ENCODE data around the gene GRIN3B.

GRIN3B gene

DNA sequence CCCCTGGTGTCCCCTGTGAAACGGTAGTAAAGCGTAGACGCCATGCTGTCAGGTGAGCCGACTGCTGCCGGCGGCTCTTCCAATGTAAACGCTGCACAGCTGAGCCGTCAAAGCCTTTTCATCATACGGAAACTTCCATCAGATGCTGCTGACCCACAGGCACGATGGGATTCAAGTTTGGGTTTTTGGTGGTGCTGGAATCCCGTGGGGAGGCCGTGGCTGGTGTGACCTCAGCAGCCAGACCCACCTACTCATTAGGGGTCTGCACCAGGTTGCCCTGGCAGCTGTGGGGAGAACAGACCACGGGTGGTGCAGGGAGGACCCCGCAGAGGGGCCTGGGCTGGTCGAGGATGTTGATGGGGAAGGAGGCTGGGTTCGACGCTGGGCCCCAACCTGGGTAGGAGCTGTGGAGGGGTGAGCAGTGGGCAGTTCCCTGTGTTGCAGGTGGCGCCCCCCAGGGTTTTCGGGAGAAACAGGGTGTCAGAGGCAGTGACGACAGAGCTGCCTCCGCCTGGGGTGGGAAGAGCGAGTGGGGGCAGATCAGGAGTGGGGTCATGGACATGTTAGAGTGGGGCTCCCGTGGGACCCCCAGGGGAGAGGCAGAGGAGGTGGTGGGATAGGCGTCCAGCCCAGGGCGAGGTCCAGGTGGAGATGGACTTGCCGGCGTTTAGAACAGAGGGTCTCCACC lies 6.6 kb downstream of the GRIN3B start:
- no peaks in the 10 kb centered on the region for H3F3A ChIP-seq (ENCODE audit: control insufficient read depth, insufficient read depth)
- peaks cover 38% of the 10 kb centered on the region for H3K36me3 ChIP-seq (ENCODE audit: control insufficient read depth, low read length)
- H4K20me1 ChIP-seq (ENCODE audit: control insufficient read depth, insufficient read depth, low read depth, low read length): no peaks in the 10 kb centered on the region
- H3K4me2 ChIP-seq (ENCODE audit: low read length): no peak overlapping the region
- H3K27ac ChIP-seq (ENCODE audit: low read depth, low read length): no peak overlapping the region
- no peaks in the 10 kb centered on the region for H3K79me2 ChIP-seq (ENCODE audit: control insufficient read depth, low read length)
- H3K4me1 ChIP-seq (ENCODE audit: control insufficient read depth, low read length): peaks cover 6% of the 10 kb centered on the region
- H3K9me3 ChIP-seq (ENCODE audit: control insufficient read depth, insufficient read depth, low read length): no peaks in the 10 kb centered on the region
- H3K9me2 ChIP-seq (replicated peaks; ENCODE audit: control insufficient read depth, low read length): no peaks in the 10 kb centered on the region
- H3K4me3 ChIP-seq (ENCODE audit: low read length): no peak overlapping the region
- no peaks in the 10 kb centered on the region for H3K27me3 ChIP-seq (ENCODE audit: control insufficient read depth, low read length)
- TF ChIP-seq, protein P1, sequence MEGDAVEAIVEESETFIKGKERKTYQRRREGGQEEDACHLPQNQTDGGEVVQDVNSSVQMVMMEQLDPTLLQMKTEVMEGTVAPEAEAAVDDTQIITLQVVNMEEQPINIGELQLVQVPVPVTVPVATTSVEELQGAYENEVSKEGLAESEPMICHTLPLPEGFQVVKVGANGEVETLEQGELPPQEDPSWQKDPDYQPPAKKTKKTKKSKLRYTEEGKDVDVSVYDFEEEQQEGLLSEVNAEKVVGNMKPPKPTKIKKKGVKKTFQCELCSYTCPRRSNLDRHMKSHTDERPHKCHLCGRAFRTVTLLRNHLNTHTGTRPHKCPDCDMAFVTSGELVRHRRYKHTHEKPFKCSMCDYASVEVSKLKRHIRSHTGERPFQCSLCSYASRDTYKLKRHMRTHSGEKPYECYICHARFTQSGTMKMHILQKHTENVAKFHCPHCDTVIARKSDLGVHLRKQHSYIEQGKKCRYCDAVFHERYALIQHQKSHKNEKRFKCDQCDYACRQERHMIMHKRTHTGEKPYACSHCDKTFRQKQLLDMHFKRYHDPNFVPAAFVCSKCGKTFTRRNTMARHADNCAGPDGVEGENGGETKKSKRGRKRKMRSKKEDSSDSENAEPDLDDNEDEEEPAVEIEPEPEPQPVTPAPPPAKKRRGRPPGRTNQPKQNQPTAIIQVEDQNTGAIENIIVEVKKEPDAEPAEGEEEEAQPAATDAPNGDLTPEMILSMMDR (IDR thresholded peaks at IDR 0.05; ENCODE audit: low read depth, low read length, poor library complexity, severe bottlenecking): no peak
- TF ChIP-seq EZH2phosphoT487 (IDR thresholded peaks at IDR 0.05; ENCODE audit: borderline replicate concordance, low read length): no peak

DNA sequence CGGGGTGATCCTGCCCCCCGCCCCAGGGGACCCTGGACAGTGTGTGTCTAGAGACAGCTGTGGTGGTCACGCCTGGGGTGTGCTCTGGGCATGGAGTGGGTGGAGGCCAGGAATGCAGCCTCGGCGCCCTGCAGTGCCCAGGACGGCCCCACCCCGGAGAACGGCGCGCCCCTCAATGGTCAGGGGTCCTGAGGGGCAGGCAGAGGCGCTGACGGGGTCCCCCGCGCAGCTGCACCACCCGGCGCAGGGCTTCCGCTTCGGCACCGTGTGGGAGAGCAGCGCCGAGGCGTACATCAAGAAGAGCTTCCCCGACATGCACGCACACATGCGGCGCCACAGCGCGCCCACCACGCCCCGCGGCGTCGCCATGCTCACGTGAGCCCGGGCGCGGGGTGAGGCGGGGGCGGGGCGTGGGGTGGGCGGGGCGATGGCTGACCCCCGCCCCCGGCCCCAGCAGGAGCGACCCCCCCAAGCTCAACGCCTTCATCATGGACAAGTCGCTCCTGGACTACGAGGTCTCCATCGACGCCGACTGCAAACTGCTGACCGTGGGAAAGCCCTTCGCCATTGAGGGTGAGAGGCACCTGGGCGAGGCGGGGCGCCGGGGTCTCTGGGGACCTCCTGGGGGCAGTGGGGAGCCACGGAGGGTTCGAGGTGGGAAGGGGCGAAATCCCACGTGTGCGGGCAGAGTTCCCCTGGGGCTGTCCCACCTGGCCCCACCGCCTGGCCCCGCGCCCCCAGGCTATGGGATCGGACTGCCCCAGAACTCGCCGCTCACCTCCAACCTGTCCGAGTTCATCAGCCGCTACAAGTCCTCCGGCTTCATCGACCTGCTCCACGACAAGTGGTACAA lies 7.4 kb downstream of the GRIN3B start:
- H3K9me2 ChIP-seq (replicated peaks; ENCODE audit: control insufficient read depth, low read length): no peaks in the 10 kb centered on the region
- H4K20me1 ChIP-seq (ENCODE audit: control insufficient read depth, insufficient read depth, low read depth, low read length): no peaks in the 10 kb centered on the region
- H3K4me1 ChIP-seq (ENCODE audit: control insufficient read depth, low read length): peaks cover 6% of the 10 kb centered on the region
- peaks cover 45% of the 10 kb centered on the region for H3K36me3 ChIP-seq (ENCODE audit: control insufficient read depth, low read length)
- no peak overlapping the region for H3K4me3 ChIP-seq (ENCODE audit: low read length)
- no peak overlapping the region for H3K27ac ChIP-seq (ENCODE audit: low read depth, low read length)
- no peaks in the 10 kb centered on the region for H3K27me3 ChIP-seq (ENCODE audit: control insufficient read depth, low read length)
- TF ChIP-seq, protein P1 (IDR thresholded peaks at IDR 0.05; ENCODE audit: low read depth, low read length, poor library complexity, severe bottlenecking): no peak
- no peak for TF ChIP-seq EZH2phosphoT487 (IDR thresholded peaks at IDR 0.05; ENCODE audit: borderline replicate concordance, low read length)
- no peaks in the 10 kb centered on the region for H3F3A ChIP-seq (ENCODE audit: control insufficient read depth, insufficient read depth)
- H3K9me3 ChIP-seq (ENCODE audit: control insufficient read depth, insufficient read depth, low read length): no peaks in the 10 kb centered on the region
- H3K79me2 ChIP-seq (ENCODE audit: control insufficient read depth, low read length): no peaks in the 10 kb centered on the region
- H3K4me2 ChIP-seq (ENCODE audit: low read length): no peak overlapping the region

DNA sequence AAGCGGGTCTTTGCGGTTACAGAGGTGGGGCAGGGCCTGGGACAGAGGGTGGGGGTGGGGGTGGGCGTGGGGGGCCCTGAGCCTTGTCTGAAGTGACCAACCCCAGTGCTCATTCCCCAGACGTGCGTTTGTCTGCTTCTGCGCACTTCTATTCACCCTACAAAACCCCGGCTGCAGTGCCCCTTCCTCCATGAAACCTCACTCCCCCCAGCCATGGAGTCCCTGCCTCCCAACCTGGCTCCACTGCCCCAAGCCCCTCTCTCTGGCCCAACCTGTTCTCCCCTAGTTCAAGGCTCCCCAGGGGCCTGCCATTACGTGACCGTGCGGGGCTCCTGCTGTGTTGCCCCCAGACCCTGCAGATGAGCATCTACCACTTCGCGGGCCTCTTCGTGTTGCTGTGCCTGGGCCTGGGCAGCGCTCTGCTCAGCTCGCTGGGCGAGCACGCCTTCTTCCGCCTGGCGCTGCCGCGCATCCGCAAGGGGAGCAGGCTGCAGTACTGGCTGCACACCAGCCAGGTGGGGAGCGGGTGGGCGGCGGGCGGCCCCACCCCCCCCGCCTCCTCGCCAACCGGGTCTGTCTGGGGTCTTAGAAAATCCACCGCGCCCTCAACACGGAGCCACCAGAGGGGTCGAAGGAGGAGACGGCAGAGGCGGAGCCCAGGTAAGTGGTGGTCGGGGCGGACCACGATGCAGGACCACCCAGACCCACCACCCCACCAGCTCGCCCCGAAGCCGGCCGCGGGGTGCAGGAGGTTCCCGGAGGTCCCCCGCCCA lies 8.2 kb downstream of the GRIN3B start:
- H3K79me2 ChIP-seq (ENCODE audit: control insufficient read depth, low read length): peaks cover 7% of the 10 kb centered on the region
- no peaks in the 10 kb centered on the region for H3F3A ChIP-seq (ENCODE audit: control insufficient read depth, insufficient read depth)
- H3K36me3 ChIP-seq (ENCODE audit: control insufficient read depth, low read length): peaks cover 54% of the 10 kb centered on the region
- H4K20me1 ChIP-seq (ENCODE audit: control insufficient read depth, insufficient read depth, low read depth, low read length): peaks cover 4% of the 10 kb centered on the region; the same call in 1 of the 2 replicates
- H3K4me3 ChIP-seq (ENCODE audit: low read length): no peak overlapping the region
- no peaks in the 10 kb centered on the region for H3K9me3 ChIP-seq (ENCODE audit: control insufficient read depth, insufficient read depth, low read length)
- peaks cover 6% of the 10 kb centered on the region for H3K4me1 ChIP-seq (ENCODE audit: control insufficient read depth, low read length)
- H3K27ac ChIP-seq (ENCODE audit: low read depth, low read length): no peak overlapping the region
- H3K9me2 ChIP-seq (replicated peaks; ENCODE audit: control insufficient read depth, low read length): no peaks in the 10 kb centered on the region
- no peak for TF ChIP-seq EZH2phosphoT487 (IDR thresholded peaks at IDR 0.05; ENCODE audit: borderline replicate concordance, low read length)
- TF ChIP-seq, protein P1 (IDR thresholded peaks at IDR 0.05; ENCODE audit: low read depth, low read length, poor library complexity, severe bottlenecking): no peak
- H3K27me3 ChIP-seq (ENCODE audit: control insufficient read depth, low read length): no peaks in the 10 kb centered on the region
- H3K4me2 ChIP-seq (ENCODE audit: low read length): no peak overlapping the region

Measured in DOHH2 (cell line).